NCI-H1436 treated with DMSO at 0.1 percent for 48 hours (cell line): ENCODE data around the gene MAN1A1.
"Not testable (repeated sequence)": the region's sequence is repeated elsewhere in the genome, so short reads cannot be mapped to it uniquely, and the experiment has no call there.

Source experiments
- DNase-seq: peaks from one replicate; lab custom pipeline; 2025; lab: John Stamatoyannopoulos, UW

The MAN1A1 gene

GRCh38 chr6:119303164-119303887 is 46.2 kb downstream of the MAN1A1 start:
- DNase-seq, result no peak

- no peak for DNase-seq
Observed at GRCh38 chr6:119301429-119301828, 48.1 kb downstream of the MAN1A1 start.

- DNase-seq, result no peak
Observed at GRCh38 chr6:119299694-119300093, 49.9 kb downstream of the MAN1A1 start.

DNA sequence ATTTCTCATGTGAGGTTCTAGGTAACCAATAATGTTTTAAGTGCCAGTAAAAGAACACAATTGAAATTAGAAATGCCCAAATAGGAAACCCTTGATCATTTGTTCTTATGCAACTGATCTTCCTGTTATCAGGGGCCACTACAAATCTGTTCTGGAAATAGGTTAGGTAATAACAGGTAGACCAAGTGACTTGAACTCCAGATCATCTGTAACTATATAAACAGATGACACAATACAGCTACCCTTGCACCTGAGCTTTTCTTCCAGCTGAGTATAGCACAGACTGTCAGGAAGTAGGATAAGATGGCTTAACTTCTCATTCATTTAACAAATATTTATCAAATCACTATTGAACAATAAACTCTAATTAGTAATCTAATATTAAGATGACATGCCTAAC is 52.5 kb downstream of the MAN1A1 start:
- no peak for DNase-seq

DNA sequence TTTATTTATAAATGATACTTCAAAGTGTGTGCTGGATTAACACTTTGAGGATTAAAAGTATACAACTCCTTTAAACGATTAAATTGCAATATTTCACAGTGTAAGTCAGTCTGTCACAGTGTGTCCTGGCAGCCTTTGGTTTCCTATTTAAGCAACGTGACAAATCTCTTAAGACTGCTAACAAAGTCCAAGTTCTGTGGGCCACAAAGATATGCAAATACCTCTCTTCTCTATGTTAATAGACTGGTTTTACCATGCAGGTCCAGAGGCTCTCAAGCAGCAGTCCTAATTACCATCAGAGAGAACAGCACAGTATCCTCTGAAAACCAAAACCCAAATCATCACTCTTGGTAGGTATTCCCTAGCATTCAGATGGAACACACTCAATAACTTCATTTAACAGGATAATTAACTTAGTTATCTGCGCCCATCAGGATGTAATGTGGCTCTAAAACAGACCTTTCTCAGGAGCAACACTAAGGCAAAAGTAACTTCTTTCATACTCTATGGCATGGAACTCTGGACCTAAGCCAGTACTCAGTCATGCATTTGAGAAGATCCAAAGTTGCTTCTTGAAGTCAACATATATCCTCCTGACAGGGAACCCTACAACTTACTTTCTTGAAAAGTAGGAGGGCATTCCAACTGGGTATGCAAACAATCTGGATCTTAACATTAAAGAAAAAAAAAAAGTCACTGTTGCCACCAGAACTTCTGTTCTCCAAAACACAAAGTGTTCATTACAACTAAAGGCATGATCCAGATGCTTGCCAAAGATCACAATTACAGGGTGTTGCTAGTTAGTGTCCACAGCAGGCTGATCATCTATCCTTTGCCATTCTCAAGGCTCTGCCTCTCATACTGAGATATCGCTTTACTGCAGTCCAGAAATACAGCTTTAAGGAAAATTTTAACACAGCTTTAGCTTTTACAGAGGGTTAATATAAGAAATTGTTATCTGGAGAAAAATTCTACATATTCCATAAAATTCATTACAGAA is 53.2 kb downstream of the MAN1A1 start:
- no peak for DNase-seq

DNA sequence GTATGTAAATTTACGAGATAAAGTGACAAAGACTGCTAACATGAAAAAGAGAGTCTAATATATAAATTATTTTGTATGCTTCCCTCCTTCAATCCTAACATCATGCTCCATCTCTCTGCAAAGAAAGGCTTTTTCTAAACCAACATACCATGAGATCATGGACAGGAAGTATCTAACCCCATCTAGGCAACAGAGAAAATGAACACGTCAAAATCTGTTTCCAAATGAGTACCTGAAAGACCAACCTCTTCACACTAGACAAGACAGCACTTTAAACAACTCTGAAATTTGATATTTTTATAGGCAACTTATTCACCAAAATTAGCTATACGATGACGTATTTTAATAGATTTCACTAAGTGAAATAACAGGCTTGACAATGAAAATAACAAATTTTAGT is 54.6 kb downstream of the MAN1A1 start:
- DNase-seq, result no peak

DNA sequence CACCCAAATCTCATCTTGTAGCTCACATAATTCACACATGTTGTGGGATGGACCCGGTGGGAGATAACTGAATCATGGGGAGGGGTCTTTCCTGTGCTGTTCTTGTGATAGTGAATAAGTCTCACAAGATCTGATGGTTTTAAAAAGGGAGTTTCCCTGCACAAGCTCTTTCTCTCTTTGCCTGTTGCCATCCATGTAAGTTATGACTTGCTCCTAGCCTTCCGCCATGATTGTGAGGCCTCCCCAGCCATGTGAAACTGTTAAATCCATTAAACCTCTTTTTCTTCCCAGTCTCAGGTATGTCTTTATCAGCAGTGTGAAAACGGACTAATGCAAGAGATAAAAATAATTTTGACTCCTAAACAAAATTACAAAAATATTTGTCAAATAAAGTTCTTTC is 58.5 kb downstream of the MAN1A1 start:
- not testable (repeated sequence) for DNase-seq

DNA sequence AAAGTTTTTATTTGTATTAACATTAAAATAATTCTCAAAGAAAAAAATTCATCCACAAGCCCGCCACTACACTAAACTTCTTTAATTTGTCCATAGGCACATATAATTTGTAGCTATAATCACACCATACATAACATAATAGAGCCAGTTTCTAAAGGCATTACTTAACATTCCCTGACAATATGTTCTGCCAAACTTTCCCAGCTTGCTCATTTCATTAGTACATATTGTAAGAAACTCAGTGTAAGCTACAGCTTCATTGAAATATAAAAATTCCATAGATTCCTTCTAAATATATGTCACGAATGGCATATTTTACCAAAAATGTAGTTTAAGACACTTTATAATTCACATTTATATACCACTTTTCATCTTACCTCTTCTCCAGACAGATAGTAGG is 59.3 kb downstream of the MAN1A1 start:
- DNase-seq, result no peak

- no peak for DNase-seq
Observed at GRCh38 chr6:119289651-119290050, 59.9 kb downstream of the MAN1A1 start.

GRCh38 chr6:119285908-119286625 is 63.5 kb downstream of the MAN1A1 start:
- no peak for DNase-seq

DNA sequence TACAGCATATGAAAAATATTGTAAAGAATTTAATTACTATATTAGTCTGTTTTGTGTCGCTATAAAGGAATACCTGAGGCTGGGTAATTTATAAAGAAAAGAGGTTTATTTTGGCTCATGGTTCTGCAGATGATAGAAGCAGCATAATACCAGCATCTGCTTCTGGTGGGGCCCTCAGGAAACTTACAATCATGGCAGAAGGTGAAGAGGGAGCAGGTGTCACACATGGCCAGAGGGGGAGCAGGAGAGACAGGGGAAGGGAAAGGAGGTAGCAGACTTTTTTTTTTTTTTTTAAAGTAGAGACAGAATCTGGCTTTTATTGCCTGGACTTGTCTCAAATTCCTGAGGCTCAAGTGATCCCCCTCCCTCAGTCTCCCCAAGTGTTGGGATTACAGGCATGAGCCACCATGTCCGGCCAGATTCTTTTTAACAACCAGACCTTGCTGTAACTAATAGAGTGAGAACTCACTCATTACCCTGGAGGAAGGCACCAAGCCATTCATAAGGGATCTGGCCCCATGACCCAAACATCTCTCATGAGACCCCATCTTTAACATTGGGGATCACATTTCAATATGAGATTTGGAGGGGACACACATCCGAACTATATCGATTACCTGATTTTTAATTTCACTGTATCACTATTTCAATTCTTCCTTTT is 64.6 kb downstream of the MAN1A1 start:
- no peak for DNase-seq

GRCh38 chr6:119283979-119284545 is 65.5 kb downstream of the MAN1A1 start:
- DNase-seq, result no peak

DNA sequence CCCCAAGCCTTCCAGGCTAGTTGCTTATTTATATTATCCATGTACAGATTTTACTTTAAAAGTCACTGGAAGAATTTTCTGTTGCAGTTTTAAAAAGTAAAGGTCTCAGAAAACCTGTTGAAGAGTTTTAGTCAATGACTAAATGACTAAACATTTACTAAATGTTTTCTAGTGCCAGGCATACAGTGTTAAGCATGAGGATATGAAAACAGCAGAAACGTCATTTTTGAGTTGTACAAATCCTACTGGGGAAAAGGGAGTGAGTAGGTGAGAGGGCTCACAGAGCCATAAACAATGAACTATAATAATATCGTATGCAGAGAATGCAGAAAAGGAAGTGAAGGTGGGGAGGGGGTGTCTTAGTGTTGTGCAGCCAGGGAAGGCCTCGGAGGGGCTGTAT is 66.3 kb downstream of the MAN1A1 start:
- no peak for DNase-seq

DNA sequence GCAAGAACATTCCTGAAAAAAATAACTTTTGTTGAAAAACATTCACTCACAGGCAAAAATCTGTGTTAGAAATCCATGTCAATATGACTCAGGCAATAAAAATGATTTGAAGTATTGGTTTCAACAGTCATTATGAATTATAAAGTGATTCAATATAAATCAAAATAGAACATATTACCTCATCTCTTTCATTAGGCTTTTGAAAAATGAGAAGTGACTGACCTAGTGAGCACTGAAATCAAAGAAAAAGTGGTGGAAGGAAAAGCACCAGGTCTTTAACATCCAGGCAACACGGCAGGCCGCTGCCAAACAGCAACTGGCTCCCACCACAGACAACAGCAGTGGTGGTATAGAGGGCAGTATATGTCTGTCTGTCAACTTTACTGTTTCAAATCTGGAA is 68.9 kb downstream of the MAN1A1 start:
- DNase-seq, result no peak

DNA sequence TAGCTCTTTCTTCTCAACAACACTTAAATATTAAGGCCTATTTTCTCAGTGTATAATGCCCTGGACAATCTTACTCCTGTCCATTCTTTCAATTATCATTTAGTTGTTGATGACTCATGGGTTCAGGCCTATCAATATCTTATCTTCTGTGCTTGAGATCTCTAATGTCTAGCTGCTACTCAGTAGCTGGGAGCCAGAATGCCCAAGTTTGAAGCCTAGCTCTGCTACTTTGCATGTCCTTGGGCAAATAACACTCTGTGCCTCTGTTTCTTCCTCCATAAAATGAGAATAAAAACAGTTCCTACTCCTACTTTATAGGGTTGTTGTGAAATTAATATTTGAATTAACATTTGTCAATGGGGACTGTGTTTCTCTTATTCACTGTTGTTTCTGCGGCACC is 69.5 kb downstream of the MAN1A1 start:
- DNase-seq, result no peak

- no peak for DNase-seq
Observed at GRCh38 chr6:119278625-119279024, 70.9 kb downstream of the MAN1A1 start.

DNA sequence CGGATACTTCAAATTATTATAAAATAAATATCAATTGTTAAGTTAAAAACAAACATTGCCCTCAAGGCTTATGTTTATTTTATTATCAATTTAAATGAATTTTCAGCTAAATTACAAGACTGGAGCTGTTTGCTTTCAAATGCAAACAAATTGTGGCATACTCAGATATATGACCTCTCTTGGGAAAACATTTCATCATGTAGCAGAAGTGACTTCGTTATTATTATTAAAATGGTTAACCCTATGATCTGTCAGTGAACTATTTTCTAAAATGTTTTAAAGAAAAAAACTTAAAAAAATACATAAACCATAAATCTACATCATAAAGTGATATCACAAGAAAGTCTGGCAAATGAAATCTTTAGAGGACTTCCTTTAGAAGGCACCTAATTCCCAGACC is 72.5 kb downstream of the MAN1A1 start:
- DNase-seq, result no peak

DNA sequence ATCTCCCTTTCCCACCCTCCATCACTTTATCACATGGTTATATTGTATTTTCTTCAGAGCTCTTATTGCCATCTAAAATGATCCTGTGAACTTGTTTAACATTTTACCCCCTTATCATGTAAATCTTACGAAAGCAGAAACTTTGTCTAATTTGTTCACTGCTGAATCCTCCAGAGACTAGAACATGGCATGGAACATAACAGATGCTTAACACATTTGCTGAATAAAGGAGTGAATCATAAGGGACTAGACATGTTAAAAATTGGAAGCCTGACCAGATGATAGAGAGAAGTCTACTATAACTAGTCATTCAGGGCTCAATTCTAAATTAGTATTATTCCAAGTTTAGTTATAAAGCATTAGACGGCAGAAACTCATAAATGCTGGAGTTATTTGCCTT is 73.3 kb downstream of the MAN1A1 start:
- DNase-seq, result no peak

DNA sequence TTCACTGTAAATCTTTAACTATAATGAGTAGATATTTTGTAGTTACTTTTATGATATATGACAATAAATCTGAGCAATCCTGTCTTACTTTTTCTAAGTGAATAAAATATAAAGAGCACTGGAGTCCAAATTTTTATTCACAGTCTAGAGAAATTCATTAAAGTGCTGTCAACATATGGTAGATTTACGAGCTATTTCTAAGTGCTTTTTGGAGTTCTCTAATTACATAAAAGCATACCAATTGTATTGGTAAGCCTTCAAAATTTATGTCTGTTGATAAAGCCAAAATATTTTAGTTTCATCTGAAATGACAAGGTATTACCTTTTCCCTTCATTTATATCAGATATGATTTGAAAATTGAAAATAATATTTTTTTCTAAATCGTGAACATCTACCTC is 75.4 kb downstream of the MAN1A1 start:
- DNase-seq, result no peak

DNA sequence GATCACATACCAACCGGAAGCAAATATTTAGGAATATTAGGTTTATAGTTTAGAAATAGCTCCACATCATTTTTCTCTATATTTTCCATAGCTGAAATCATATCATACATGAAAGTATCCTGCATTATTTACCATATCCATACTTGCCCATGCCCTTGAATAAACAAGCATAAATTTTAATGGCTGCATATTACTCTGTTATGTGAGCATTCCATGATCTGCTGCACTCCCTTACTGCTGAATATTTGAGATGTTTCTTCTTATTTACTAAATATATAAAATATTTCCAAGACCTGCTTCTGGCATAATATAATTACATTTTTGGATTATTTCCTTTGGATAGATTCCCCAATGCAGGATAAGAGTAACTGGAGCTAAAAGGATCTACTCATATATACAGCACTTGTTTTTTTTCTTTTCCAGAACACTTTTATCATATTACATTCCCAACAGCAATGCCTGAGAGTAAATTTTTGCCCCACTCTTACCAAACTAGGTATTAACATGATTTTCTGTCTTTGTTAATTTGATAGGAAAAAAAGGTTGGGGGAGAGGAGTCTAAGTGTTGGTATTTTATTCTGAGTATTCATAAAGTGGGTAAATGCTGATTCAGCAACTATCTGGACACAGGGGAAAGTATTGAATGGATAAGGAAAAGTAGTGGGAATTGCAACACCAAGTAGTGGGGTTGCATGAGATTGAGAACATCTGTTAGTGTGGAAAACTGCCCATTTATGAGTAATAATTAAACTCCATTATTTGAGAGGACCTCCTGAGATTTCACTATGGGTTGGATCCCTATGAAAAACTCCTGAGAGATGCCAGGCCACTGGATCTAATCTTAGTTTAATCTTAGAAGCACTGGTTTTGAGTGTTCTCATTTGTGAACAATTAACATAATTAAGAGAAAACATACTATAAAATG is 76.0 kb downstream of the MAN1A1 start:
- no peak for DNase-seq

DNA sequence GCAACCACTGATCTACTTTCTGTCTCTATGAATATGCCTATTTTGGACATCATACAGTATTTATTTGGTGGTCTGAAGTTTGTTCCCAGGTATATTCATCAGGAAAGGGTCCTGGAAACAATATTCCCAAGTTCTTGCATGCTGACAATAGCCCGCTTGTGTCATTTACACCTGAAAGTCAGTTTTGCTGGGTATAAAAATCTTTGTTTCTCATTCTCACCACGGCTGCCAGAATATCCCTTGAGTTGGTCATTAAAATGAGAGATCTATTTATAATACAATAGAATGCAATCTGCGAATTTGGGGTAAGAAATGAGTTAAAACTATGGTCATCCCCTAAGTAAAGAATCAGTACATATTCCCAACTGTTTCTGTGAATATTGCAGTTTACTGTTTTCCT is 79.0 kb downstream of the MAN1A1 start:
- no peak for DNase-seq
